ENCODE measurements around the gene CROCC. TPM values are rescaled to one million over a fixed set of nuclear protein-coding genes. Genes with fewer than 3 reads are reported as not detected.
A peak's percentile ranks its signal among the peaks of the same experiment; 100 is the strongest.
"Not testable (repeated sequence)": the region's sequence is repeated elsewhere in the genome, so short reads cannot be mapped to it uniquely, and the experiment has no call there.

CROCC gene
- total and polyA plus RNA-seq, 9 of the 15 experiments (the other 6 are each of a cell fraction or from before 2014, with no cell fraction given): 0.17 to 15.4 (median 7.6) TPM

- not testable (repeated sequence) for TF ChIP-seq BRCA1 (IDR thresholded peaks at IDR 0.05)
- TF ChIP-seq BRCA1 (CRISPR knock-in tag; IDR thresholded peaks at IDR 0.05) (0 out of 2 replicates have a peak, but pooled peaks have one; percentile 46), POLR2G (IDR thresholded peaks at IDR 0.05; ENCODE audit: low read depth, low read length) (peak; percentile 81), PATZ1 (CRISPR knock-in tag; IDR thresholded peaks at IDR 0.05; ENCODE audit: borderline replicate concordance) (0 out of 2 replicates have a peak, but pooled peaks have one; percentile 10), CTBP1 (IDR thresholded peaks at IDR 0.05; ENCODE audit: borderline replicate concordance) (0 out of 2 replicates have a peak, but pooled peaks have one; percentile 9), POLR2AphosphoS5 (IDR thresholded peaks at IDR 0.05; ENCODE audit: control insufficient read depth, insufficient read depth, low read depth, low read length) (0 out of 2 replicates have a peak, but pooled peaks have one; percentile 21), FOXK1 (CRISPR knock-in tag; IDR thresholded peaks at IDR 0.05; ENCODE audit: borderline replicate concordance) (peak; percentile 96), ILF3 (IDR thresholded peaks at IDR 0.05; ENCODE audit: borderline replicate concordance) (peak; percentile 49; the same call in 1 of the 2 replicates), TFAP4 (CRISPR knock-in tag; IDR thresholded peaks at IDR 0.05; ENCODE audit: borderline replicate concordance) (peak; percentile 55), AFF4 (CRISPR knock-in tag; IDR thresholded peaks at IDR 0.05) (peak; percentile 96), RBFOX2 (IDR thresholded peaks at IDR 0.05; ENCODE audit: low read depth, low read length) (peak; percentile 71), CBFA2T2 (conservative IDR thresholded peaks at IDR 0.05) (0 out of 2 replicates have a peak, but pooled peaks have one; percentile 8), CCAR2 (IDR thresholded peaks at IDR 0.05; ENCODE audit: low read depth, low read length) (0 out of 2 replicates have a peak, but pooled peaks have one; percentile 62), POLR2H (tag; IDR thresholded peaks at IDR 0.05; ENCODE audit: low read depth) (peak; percentile 81), ZNF766 (CRISPR knock-in tag; conservative IDR thresholded peaks at IDR 0.05) (peak; percentile 40; the same call in 1 of the 2 replicates), ZNF589 (CRISPR knock-in tag; IDR thresholded peaks at IDR 0.05; ENCODE audit: low read depth) (peak; percentile 7; the same call in 1 of the 2 replicates), ZSCAN32 (CRISPR knock-in tag; IDR thresholded peaks at IDR 0.05) (0 out of 2 replicates have a peak, but pooled peaks have one; percentile 12), ZNF780A (CRISPR knock-in tag; IDR thresholded peaks at IDR 0.05) (0 out of 2 replicates have a peak, but pooled peaks have one; percentile 1), MXI1 (IDR thresholded peaks at IDR 0.05; ENCODE audit: low read depth, low read length) (peak; percentile 54; the same call in 1 of the 2 replicates), SP1 (CRISPR knock-in tag; IDR thresholded peaks at IDR 0.05) (peak; percentile 87), MIER1 (IDR thresholded peaks at IDR 0.05; ENCODE audit: low read depth) (0 out of 2 replicates have a peak, but pooled peaks have one; percentile 30)
Measured at GRCh38 chr1:16896316-16897055, 25.2 kb upstream of the CROCC start (continued).
